Prostate gland (tissue), 2 donors: ENCODE results near the gene GPATCH4.

Experiments
- CTCF ChIP-seq, 4 experiments: fragments of 200-600 bp in 2 of 4; fragments of 450-650 bp in 2 of 4; sonication (generic) in 2 of 4; IDR thresholded peaks; 1 replicate in 3 of 4; 2 replicates in 1 of 4; pipeline ENCODE4 v1.5.1; 2016 to 2019; ENCODE audit warnings: antibody characterized with exemption in 4 of 4, mild to moderate bottlenecking in 2 of 4, moderate library complexity in 2 of 4
- POLR2A ChIP-seq: fragments of 450-650 bp; IDR thresholded peaks from one replicate; pipeline ENCODE4 v1.6.1; 2016; ENCODE audit warnings: antibody characterized with exemption, mild to moderate bottlenecking

- TF ChIP-seq CTCF (IDR thresholded peaks at IDR 0.05) (no peak), POLR2A (no peak)
Measured at GRCh38 chr1:156638189-156638985, 37.1 kb upstream of the GPATCH4 start.
